ENCODE results near the gene BCAP29.

The BCAP29 gene

GRCh38 chr7:107666790-107667189, 86.7 kb downstream of the BCAP29 start:
- DNase-seq (ENCODE audit: low read depth in 2 of 2) = no peak

- DNase-seq (ENCODE audit: low read depth in 2 of 2) = no peak
Observed at GRCh38 chr7:107667341-107667740, 87.3 kb downstream of the BCAP29 start.

DNA sequence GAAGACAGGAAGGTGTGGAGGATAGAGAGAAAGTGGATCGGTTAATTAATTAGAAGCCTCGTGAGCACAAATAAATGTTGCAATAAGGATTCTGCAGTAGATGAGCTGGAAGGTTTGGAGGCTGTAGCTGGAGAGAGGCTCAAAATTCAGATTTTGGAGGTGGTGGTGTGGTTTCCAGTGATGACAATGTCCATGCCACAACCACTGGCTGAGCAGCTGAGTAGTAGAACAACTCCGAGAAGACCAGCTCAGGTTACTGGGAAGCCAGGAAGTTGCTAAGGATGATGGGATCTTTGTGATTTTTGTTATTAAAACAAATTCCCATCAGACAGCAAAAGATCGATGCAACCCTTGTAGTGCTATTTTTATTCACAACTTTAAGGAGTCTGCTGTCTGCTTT, 88.2 kb downstream of the BCAP29 start:
- DNase-seq (ENCODE audit: low read depth in 2 of 2) = no peak
